Endothelial cell of umbilical vein (primary cell): ENCODE results near the gene MIEF1. TPM values are rescaled to one million over a fixed set of nuclear protein-coding genes. Genes with fewer than 3 reads are reported as not detected.

Experiments used
- BruUV-seq: library from RNA; stranded (reverse); fragments of 400-500 nt; replicated peaks from 2 replicates; lab custom pipeline; 2021; lab: Mats Ljungman, UMichigan
- CTCF ChIA-PET: fragments of 300-600, 350-600 bp; sonication (Branson Sonifier 250); formaldehyde crosslinking; loops from one replicate; lab custom pipeline; 2021; ENCODE audit warnings: antibody characterized with exemption, inconsistent platforms; lab: Charles Lee
- POLR2A ChIA-PET: fragments of 300-600, 350-600 bp; sonication (Branson Sonifier 250); formaldehyde crosslinking; loops from one replicate; lab custom pipeline; 2021; ENCODE audit warnings: antibody characterized with exemption, inconsistent platforms; lab: Charles Lee
- DNase-seq: peaks from one replicate; pipeline ENCODE4 v3.0.0-alpha.2; 2011; ENCODE audit warnings: low read depth, low spot score
- FAIRE-seq: peaks from 2 replicates; lab custom pipeline; 2011; peaks lifted over from hg19 to GRCh38; lab: Jason Lieb, UNC
- H2AFZ ChIP-seq: 2 replicates; pipeline ENCODE4 v1.6.0; 2012; ENCODE audit warnings: low read depth, low read length, control low read depth, inconsistent platforms
- H3K27ac ChIP-seq: 2 replicates; pipeline ENCODE4 v1.5.1; 2011; ENCODE audit warnings: low read depth, mild to moderate bottlenecking, control low read depth, low read length, moderate library complexity; ENCODE audit not compliant: insufficient read depth
- H3K27me3 ChIP-seq, 2 experiments: 2 replicates each; pipeline versions ENCODE4 v1.6.0 to v1.6.1; 2011; ENCODE audit warnings: low read length in 2 of 2, mixed read lengths in 1 of 2; ENCODE audit not compliant: control insufficient read depth in 2 of 2, insufficient read depth in 2 of 2
- H3K36me3 ChIP-seq, 2 experiments: 2 replicates in 1 of 2; 3 replicates in 1 of 2; pipeline ENCODE4 v1.5.1; 2011; ENCODE audit warnings: low read length in 2 of 2, mild to moderate bottlenecking in 1 of 2, moderate library complexity in 1 of 2; ENCODE audit not compliant: control insufficient read depth in 2 of 2, insufficient read depth in 2 of 2; ENCODE audit errors: extremely low read depth in 1 of 2
- H3K4me1 ChIP-seq: 3 replicates; pipeline ENCODE4 v1.5.1; 2011; ENCODE audit warnings: mild to moderate bottlenecking, low read length; ENCODE audit not compliant: control insufficient read depth, insufficient read depth; ENCODE audit errors: extremely low read depth
- H3K4me2 ChIP-seq: 2 replicates; pipeline ENCODE4 v1.6.1; 2011; ENCODE audit warnings: low read length, control low read depth, mixed read lengths; ENCODE audit not compliant: insufficient read depth
- H3K4me3 ChIP-seq, 3 experiments: fragments of 200-600 bp in 1 of 3; sonication (generic), shearing (Covaris generic) in 1 of 3; replicated peaks in 1 of 3; 2 replicates each; pipeline ENCODE4 v1.5.1; 2011 to 2016; ENCODE audit warnings: control low read depth in 3 of 3, low read length in 3 of 3, mild to moderate bottlenecking in 2 of 3, inconsistent platforms in 1 of 3, low read depth in 1 of 3, moderate library complexity in 1 of 3; ENCODE audit not compliant: insufficient read depth in 1 of 3
- H3K79me2 ChIP-seq: 2 replicates; pipeline ENCODE4 v1.6.0; 2012; ENCODE audit warnings: low read length, inconsistent platforms; ENCODE audit not compliant: control insufficient read depth, insufficient read depth
- H3K9ac ChIP-seq: replicated peaks from 2 replicates; pipeline ENCODE3; 2011; ENCODE audit warnings: low read length, control low read depth; ENCODE audit not compliant: insufficient read depth; ENCODE audit errors: extremely low read depth
- H3K9me1 ChIP-seq: replicated peaks from 3 replicates; pipeline ENCODE4 v1.6.0; 2011; ENCODE audit warnings: mild to moderate bottlenecking, low read length; ENCODE audit not compliant: control insufficient read depth, insufficient read depth; ENCODE audit errors: extremely low read depth
- H3K9me3 ChIP-seq: replicated peaks from 2 replicates; pipeline ENCODE4 v1.5.1; 2012; ENCODE audit warnings: low read length, inconsistent platforms; ENCODE audit not compliant: control insufficient read depth, insufficient read depth
- H4K20me1 ChIP-seq: replicated peaks from 2 replicates; pipeline ENCODE3; 2011; ENCODE audit warnings: mild to moderate bottlenecking, low read length; ENCODE audit not compliant: control insufficient read depth, insufficient read depth; ENCODE audit errors: extremely low read depth
- EZH2 ChIP-seq: IDR thresholded peaks from 2 replicates; pipeline ENCODE4 v1.6.1; 2012; ENCODE audit warnings: borderline replicate concordance, low read depth, mild to moderate bottlenecking, moderate library complexity, low read length, inconsistent platforms; ENCODE audit not compliant: severe bottlenecking
- FOS ChIP-seq: IDR thresholded peaks from 2 replicates; pipeline ENCODE4 v1.6.1; 2011; ENCODE audit warnings: mild to moderate bottlenecking, low read length, moderate library complexity, borderline replicate concordance; ENCODE audit not compliant: insufficient read depth
- GATA2 ChIP-seq: IDR thresholded peaks from 2 replicates; pipeline ENCODE4 v1.7.0; 2011; ENCODE audit warnings: low read depth, mild to moderate bottlenecking, moderate library complexity, mixed read lengths, low read length; ENCODE audit not compliant: insufficient read length, insufficient read depth
- JUN ChIP-seq: IDR thresholded peaks from 2 replicates; pipeline ENCODE4 v1.6.1; 2011; ENCODE audit warnings: borderline replicate concordance, low read depth; ENCODE audit not compliant: insufficient read length, insufficient read depth
- MYC ChIP-seq: IDR thresholded peaks from one replicate; pipeline ENCODE4 v1.6.1; 2011; ENCODE audit warnings: mild to moderate bottlenecking, low read depth, low read length
- POLR2A ChIP-seq: IDR thresholded peaks from 2 replicates; pipeline ENCODE4 v1.6.1; 2012; ENCODE audit warnings: low read depth, mild to moderate bottlenecking, control low read depth, low read length
- POLR2AphosphoS5 ChIP-seq: IDR thresholded peaks from 2 replicates; pipeline ENCODE4 v1.6.1; 2012; ENCODE audit warnings: low read depth, mild to moderate bottlenecking, control low read depth, low read length, moderate library complexity; ENCODE audit not compliant: insufficient read depth
- dilution Hi-C: fragments of 300-500 bp; cut with MboI; formaldehyde crosslinking; loops from one replicate; pipeline ENCODE4 v1.15.0; 2019; ENCODE audit warnings: low sequenced_read_pairs; ENCODE audit not compliant: extremely low pct_ligation_motif_present
- intact Hi-C: fragments of 100-400 bp; cut with micrococcal nuclease; formaldehyde crosslinking; loops from one replicate; pipeline ENCODE4 v1.10.0; 2022
- polyA plus RNA-seq, 4 experiments: library from polyadenylated mRNA; depleted of rRNA in 3 of 4; stranded (reverse) in 3 of 4; unstranded in 1 of 4; fragments of >200 nt; gene quantifications; 2 replicates each; pipeline versions ENCODE4 v1.2.1 to v1.2.3, GENCODE V29; 2011 to 2012; ENCODE audit warnings: missing spikeins in 1 of 4
- total RNA-seq: library from RNA; stranded (reverse); gene quantifications from 2 replicates; pipeline ENCODE4 v1.2.3, GENCODE V29; 2021
- TF ChIP-seq, protein P1 (sequence below): IDR thresholded peaks from 2 replicates; pipeline ENCODE4 v1.6.1; 2011; ENCODE audit not compliant: insufficient read depth, insufficient read length
- TF ChIP-seq, protein P2 (sequence below), 2 donors: IDR thresholded peaks; 1 replicate in 1 of 2; 2 replicates in 1 of 2; pipeline ENCODE4 v1.5.1; 2011; ENCODE audit warnings: low read length in 2 of 2, mild to moderate bottlenecking in 2 of 2, moderate library complexity in 2 of 2, control low read depth in 1 of 2, inconsistent platforms in 1 of 2, low read depth in 1 of 2; ENCODE audit not compliant: insufficient read depth in 1 of 2; ENCODE audit errors: extremely low read depth in 1 of 2

Gene MIEF1
- total and polyA plus RNA-seq, 2 donors (not counting 3 experiments of a cell fraction or from before 2014, with no cell fraction given) = 14.2 to 31.1 TPM

DNA sequence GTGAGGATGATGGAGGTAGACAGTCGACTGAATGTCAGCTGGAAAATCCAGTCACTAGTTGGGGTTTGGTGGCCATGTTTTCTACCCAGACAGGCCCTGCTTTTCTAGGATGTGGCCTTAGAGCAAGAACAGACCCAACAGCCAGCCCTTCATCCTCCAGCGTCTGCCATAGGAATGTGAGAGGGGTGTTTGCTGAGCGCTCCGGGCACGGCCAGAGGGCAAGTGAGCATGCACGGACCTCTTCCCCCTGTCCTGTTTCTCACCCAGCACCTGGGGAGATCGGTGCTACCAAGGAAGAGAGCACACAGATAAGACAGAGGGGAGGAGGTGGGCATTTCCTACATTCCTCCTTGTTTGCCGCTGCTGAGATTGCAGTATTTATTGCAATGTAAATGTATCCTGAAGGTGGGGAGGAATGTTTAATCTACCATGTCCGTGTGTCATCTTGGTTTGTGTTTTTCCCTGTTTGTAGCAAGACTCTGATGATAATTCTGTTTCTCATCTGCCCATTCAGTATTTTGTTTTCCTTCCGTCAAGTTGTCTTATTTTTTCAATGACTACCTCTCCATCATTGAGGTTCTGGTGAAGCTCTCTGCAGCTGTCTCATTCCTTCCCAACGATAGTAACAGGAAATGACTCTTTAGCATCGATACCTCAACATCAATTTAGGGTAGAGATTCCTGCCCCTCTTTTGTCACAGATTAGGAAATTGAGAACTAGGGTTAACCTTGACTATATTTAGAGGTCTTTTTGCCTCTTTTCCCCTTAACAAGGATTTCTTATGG lies 13.4 kb downstream of the MIEF1 start:
- Histone ChIP-seq H3K36me3 (peaks cover 25 to 28% of the 10 kb centered on the region in 2 experiments), H3K4me1 (peaks cover 8% of the 10 kb centered on the region), H3K9me1 (no peaks in the 10 kb centered on the region), H3K9ac (no peak overlapping the region), H3K79me2 (peaks cover 13% of the 10 kb centered on the region), H3K27me3 (no peaks in the 10 kb centered on the region), H2AFZ (no peak overlapping the region), H3K4me2 (no peak overlapping the region), H3K4me3 (no peak overlapping the region), H3K27ac (no peak overlapping the region), H3K9me3 (no peaks in the 10 kb centered on the region), H4K20me1 (no peaks in the 10 kb centered on the region)
- CTCF ChIA-PET = interaction anchor here (0.7 to 5.6 kb wide), 17 partner anchors 9 to 522 kb away, joined by 3 to 58 read pairs (median 9); partner anchors contain the start of genes MIEF1 and TAB1
- no TSS peak for BruUV-seq
- DNase-seq (no peak), FAIRE-seq (no peak)
- POLR2A ChIA-PET = interaction anchor here (1.6 kb wide), 1 partner anchor 13 kb away, joined by 5 read pairs; the partner anchor contains the start of gene MIEF1
- dilution Hi-C loops (no loop called here), intact Hi-C loops (loop anchor here (5.0 kb wide), 1 partner anchor 118 kb away; the partner anchor contains the start of gene TAB1)
- TF ChIP-seq, protein P1, sequence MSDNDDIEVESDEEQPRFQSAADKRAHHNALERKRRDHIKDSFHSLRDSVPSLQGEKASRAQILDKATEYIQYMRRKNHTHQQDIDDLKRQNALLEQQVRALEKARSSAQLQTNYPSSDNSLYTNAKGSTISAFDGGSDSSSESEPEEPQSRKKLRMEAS = no peak
- TF ChIP-seq FOS (no peak), GATA2 (no peak), POLR2AphosphoS5 (no peak), JUN (no peak), MYC (no peak), POLR2A (no peak), EZH2 (no peak)
- TF ChIP-seq, protein P2, sequence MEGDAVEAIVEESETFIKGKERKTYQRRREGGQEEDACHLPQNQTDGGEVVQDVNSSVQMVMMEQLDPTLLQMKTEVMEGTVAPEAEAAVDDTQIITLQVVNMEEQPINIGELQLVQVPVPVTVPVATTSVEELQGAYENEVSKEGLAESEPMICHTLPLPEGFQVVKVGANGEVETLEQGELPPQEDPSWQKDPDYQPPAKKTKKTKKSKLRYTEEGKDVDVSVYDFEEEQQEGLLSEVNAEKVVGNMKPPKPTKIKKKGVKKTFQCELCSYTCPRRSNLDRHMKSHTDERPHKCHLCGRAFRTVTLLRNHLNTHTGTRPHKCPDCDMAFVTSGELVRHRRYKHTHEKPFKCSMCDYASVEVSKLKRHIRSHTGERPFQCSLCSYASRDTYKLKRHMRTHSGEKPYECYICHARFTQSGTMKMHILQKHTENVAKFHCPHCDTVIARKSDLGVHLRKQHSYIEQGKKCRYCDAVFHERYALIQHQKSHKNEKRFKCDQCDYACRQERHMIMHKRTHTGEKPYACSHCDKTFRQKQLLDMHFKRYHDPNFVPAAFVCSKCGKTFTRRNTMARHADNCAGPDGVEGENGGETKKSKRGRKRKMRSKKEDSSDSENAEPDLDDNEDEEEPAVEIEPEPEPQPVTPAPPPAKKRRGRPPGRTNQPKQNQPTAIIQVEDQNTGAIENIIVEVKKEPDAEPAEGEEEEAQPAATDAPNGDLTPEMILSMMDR (IDR thresholded peaks at IDR 0.05; ENCODE audit: extremely low read depth in 1 of 2, insufficient read depth in 1 of 2, low read depth in 1 of 2, low read length in 2 of 2) = no peak
